PFSK-1 (cell line): Measurements from ENCODE around the gene CFLAR.

ENCODE experiments used
- FOXP2 ChIP-seq: optimal IDR thresholded peaks from 2 replicates; pipeline ENCODE3; 2011; ENCODE audit warnings: borderline replicate concordance, control low read depth, inconsistent platforms; ENCODE audit not compliant: insufficient read depth; ENCODE audit errors: extremely low read length, extremely low read depth
- POLR2AphosphoS5 ChIP-seq: IDR thresholded peaks from 2 replicates; pipeline ENCODE4 v1.6.1; 2012; ENCODE audit warnings: low read depth, mild to moderate bottlenecking, control low read depth, low read length, moderate library complexity
- REST ChIP-seq, 2 experiments: IDR thresholded peaks; 2 replicates each; pipeline versions ENCODE4 v1.6.1 to v1.8.0; 2011 to 2012; ENCODE audit warnings: low read depth in 2 of 2, low read length in 2 of 2, control low read depth in 1 of 2, inconsistent platforms in 1 of 2, mild to moderate bottlenecking in 1 of 2, moderate library complexity in 1 of 2; ENCODE audit not compliant: insufficient read depth in 1 of 2
- SIN3A ChIP-seq: IDR thresholded peaks from 2 replicates; pipeline ENCODE4 v1.6.1; 2012; ENCODE audit warnings: mild to moderate bottlenecking, low read length, moderate library complexity, borderline replicate concordance; ENCODE audit not compliant: insufficient read depth
- TAF1 ChIP-seq: IDR thresholded peaks from 2 replicates; pipeline ENCODE4 v1.6.1; 2012; ENCODE audit warnings: low read length, control low read depth, borderline replicate concordance; ENCODE audit not compliant: insufficient read depth

- TF ChIP-seq REST (IDR thresholded peaks at IDR 0.05; ENCODE audit: insufficient read depth in 1 of 2, low read depth in 2 of 2, low read length in 2 of 2) (no peak), POLR2AphosphoS5 (no peak), TAF1 (no peak), SIN3A (no peak), FOXP2 (no peak)
Measured at GRCh38 chr2:201205515-201205849, 89.5 kb downstream of the CFLAR start.
